ENCODE data around the gene CLOCK. TPM values are rescaled to one million over a fixed set of nuclear protein-coding genes. Genes with fewer than 3 reads are reported as not detected.

CLOCK gene
- total RNA-seq, 3 donors from 2014 or later, result 29.8 to 32.2 (median 30.2) TPM

GRCh38 chr4:55530167-55530566, 16.5 kb downstream of the CLOCK start:
- no peak for TF ChIP-seq POLR2A (IDR thresholded peaks at IDR 0.05)
- TF ChIP-seq POLR2AphosphoS5 (IDR thresholded peaks at IDR 0.05), result no peak
- TF ChIP-seq, protein P1, sequence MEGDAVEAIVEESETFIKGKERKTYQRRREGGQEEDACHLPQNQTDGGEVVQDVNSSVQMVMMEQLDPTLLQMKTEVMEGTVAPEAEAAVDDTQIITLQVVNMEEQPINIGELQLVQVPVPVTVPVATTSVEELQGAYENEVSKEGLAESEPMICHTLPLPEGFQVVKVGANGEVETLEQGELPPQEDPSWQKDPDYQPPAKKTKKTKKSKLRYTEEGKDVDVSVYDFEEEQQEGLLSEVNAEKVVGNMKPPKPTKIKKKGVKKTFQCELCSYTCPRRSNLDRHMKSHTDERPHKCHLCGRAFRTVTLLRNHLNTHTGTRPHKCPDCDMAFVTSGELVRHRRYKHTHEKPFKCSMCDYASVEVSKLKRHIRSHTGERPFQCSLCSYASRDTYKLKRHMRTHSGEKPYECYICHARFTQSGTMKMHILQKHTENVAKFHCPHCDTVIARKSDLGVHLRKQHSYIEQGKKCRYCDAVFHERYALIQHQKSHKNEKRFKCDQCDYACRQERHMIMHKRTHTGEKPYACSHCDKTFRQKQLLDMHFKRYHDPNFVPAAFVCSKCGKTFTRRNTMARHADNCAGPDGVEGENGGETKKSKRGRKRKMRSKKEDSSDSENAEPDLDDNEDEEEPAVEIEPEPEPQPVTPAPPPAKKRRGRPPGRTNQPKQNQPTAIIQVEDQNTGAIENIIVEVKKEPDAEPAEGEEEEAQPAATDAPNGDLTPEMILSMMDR (IDR thresholded peaks at IDR 0.05), result no peak
- H3K27ac ChIP-seq, result no peak overlapping the region
- DNase-seq (ENCODE audit: low spot score in 2 of 2), result no peak
- no peak overlapping the region for H3K4me3 ChIP-seq
- no peaks in the 10 kb centered on the region for H3K36me3 ChIP-seq
- no peaks in the 10 kb centered on the region for H3K27me3 ChIP-seq
- intact Hi-C loops (cut with DNase I; ENCODE audit: low total_unique reads), result no loop called here
- H3K4me1 ChIP-seq, result no peaks in the 10 kb centered on the region
- peaks cover 4% of the 10 kb centered on the region in 2 donors for H3K9me3 ChIP-seq

GRCh38 chr4:55528491-55528890, 18.2 kb downstream of the CLOCK start:
- TF ChIP-seq POLR2AphosphoS5 (IDR thresholded peaks at IDR 0.05) (no peak), POLR2A (IDR thresholded peaks at IDR 0.05) (no peak)
- TF ChIP-seq, protein P1 (IDR thresholded peaks at IDR 0.05), result no peak
- H3K36me3 ChIP-seq, result no peaks in the 10 kb centered on the region
- DNase-seq (ENCODE audit: low spot score in 2 of 2), result no peak
- H3K4me1 ChIP-seq, result no peaks in the 10 kb centered on the region
- peaks cover 4% of the 10 kb centered on the region in 2 donors for H3K9me3 ChIP-seq
- no peak overlapping the region for H3K27ac ChIP-seq
- intact Hi-C loops (cut with DNase I; ENCODE audit: low total_unique reads), result loop anchor here (10.0 kb wide), 1 partner anchor 784 kb away; no protein-coding TSS in a partner anchor
- no peaks in the 10 kb centered on the region for H3K27me3 ChIP-seq
- no peak overlapping the region for H3K4me3 ChIP-seq

- Histone ChIP-seq H3K27ac (no peak overlapping the region), H3K4me3 (no peak overlapping the region)
- intact Hi-C loops (cut with DNase I; ENCODE audit: low total_unique reads), result loop anchor here (10.0 kb wide), 1 partner anchor 780 kb away; no protein-coding TSS in a partner anchor
Observed at GRCh38 chr4:55524844-55525571, 21.7 kb downstream of the CLOCK start.

GRCh38 chr4:55518442-55518841, 28.3 kb downstream of the CLOCK start:
- no peak for DNase-seq (ENCODE audit: low spot score in 2 of 2)
- no peak overlapping the region for H3K27ac ChIP-seq
- no peaks in the 10 kb centered on the region for H3K27me3 ChIP-seq
- H3K4me1 ChIP-seq, result no peaks in the 10 kb centered on the region
- no peak overlapping the region for H3K4me3 ChIP-seq
- no peaks in the 10 kb centered on the region for H3K36me3 ChIP-seq
- TF ChIP-seq POLR2A (IDR thresholded peaks at IDR 0.05) (no peak), POLR2AphosphoS5 (IDR thresholded peaks at IDR 0.05) (no peak)
- TF ChIP-seq, protein P1 (IDR thresholded peaks at IDR 0.05), result no peak
- intact Hi-C loops (cut with DNase I; ENCODE audit: low total_unique reads), result loop anchor here (5.0 kb wide), 1 partner anchor 1399 kb away; no protein-coding TSS in a partner anchor
- no peaks in the 10 kb centered on the region for H3K9me3 ChIP-seq

More at GRCh38 chr4:55524844-55525571, 21.7 kb downstream of the CLOCK start:
- TF ChIP-seq POLR2A (IDR thresholded peaks at IDR 0.05) (no peak), POLR2AphosphoS5 (IDR thresholded peaks at IDR 0.05) (no peak)
- TF ChIP-seq, protein P1 (IDR thresholded peaks at IDR 0.05), result no peak
- Histone ChIP-seq H3K9me3 (no peaks in the 10 kb centered on the region), H3K36me3 (no peaks in the 10 kb centered on the region), H3K27me3 (no peaks in the 10 kb centered on the region), H3K4me1 (no peaks in the 10 kb centered on the region)
- DNase-seq (ENCODE audit: low spot score in 2 of 2), result no peak

DNA sequence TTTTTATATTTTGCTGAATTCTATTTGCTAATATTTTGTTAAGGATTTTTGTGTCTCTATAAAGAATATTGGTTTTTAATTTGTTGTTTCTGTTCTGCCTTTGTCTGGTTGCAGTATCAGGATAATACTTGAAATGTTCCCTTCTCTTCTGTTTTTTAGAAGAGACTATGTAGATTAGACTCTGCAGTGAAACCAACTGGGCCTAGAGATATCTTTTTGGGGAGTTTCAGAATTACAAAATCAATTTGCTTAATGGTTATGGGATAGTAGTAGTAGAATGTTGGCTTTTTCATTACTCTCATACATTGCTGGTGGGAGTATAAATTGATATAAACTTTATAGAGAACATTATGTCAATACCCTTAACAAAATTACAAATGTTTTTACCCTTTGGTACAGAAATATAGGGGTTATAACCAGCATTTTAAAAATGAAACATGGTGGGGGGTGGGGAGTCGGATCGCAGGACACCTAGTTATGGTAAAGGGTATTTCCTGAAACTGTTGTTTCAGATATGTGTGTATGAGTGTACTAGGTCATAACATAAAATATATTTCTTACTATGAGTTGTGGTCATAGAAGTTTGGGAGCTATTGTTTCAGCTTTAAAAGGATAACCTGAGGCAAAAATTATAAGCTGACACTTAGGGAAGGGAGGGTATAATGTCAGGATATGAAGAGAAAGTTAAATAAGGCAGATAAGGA, 29.0 kb downstream of the CLOCK start:
- Histone ChIP-seq H3K27ac (no peak overlapping the region), H3K27me3 (no peaks in the 10 kb centered on the region), H3K9me3 (no peaks in the 10 kb centered on the region), H3K4me1 (no peaks in the 10 kb centered on the region), H3K4me3 (no peak overlapping the region), H3K36me3 (no peaks in the 10 kb centered on the region)
- DNase-seq (ENCODE audit: low spot score in 2 of 2), result no peak
- TF ChIP-seq POLR2AphosphoS5 (IDR thresholded peaks at IDR 0.05), result no peak
- TF ChIP-seq, protein P1 (IDR thresholded peaks at IDR 0.05), result no peak
- no peak for TF ChIP-seq POLR2A (IDR thresholded peaks at IDR 0.05)
- intact Hi-C loops (cut with DNase I; ENCODE audit: low total_unique reads), result loop anchor here (5.0 kb wide), 1 partner anchor 1400 kb away; no protein-coding TSS in a partner anchor
